ENCODE measurements around the gene PDLIM7. TPM values are rescaled to one million over a fixed set of nuclear protein-coding genes. Genes with fewer than 3 reads are reported as not detected.

The PDLIM7 gene
- total RNA-seq, 1 donor from 2014 or later: 49.9 TPM

GRCh38 chr5:177499842-177500241, 2.4 kb upstream of the PDLIM7 start:
- no peaks in the 10 kb centered on the region for H3K36me3 Mint-ChIP-seq (ENCODE audit: low read depth)
- peaks cover 25% of the 10 kb centered on the region for H3K4me1 Mint-ChIP-seq (ENCODE audit: low read depth)
- no peak overlapping the region for H3K27ac Mint-ChIP-seq
- H3K4me3 Mint-ChIP-seq: peak overlapping the region; percentile 6
- peaks cover 16% of the 10 kb centered on the region for H3K27me3 Mint-ChIP-seq (ENCODE audit: insufficient read depth)
- intact Hi-C loops (cut with micrococcal nuclease): loop anchor here (2.0 to 5.0 kb wide), 2 partner anchors 368 to 385 kb away; partner anchors contain the start of gene NSD1
- no peak for DNase-seq (ENCODE audit: low spot score)
- no peaks in the 10 kb centered on the region for H3K9me3 Mint-ChIP-seq

- intact Hi-C loops (cut with micrococcal nuclease): loop anchor here (5.0 kb wide), 1 partner anchor 366 kb away; the partner anchor contains the start of gene NSD1
- peak overlapping the region; percentile 83 for H3K27ac Mint-ChIP-seq
- peaks cover 16% of the 10 kb centered on the region for H3K27me3 Mint-ChIP-seq (ENCODE audit: insufficient read depth)
- H3K4me3 Mint-ChIP-seq: peak overlapping the region; percentile 78
- no peaks in the 10 kb centered on the region for H3K36me3 Mint-ChIP-seq (ENCODE audit: low read depth)
- H3K4me1 Mint-ChIP-seq (ENCODE audit: low read depth): peaks cover 35% of the 10 kb centered on the region
- H3K9me3 Mint-ChIP-seq: no peaks in the 10 kb centered on the region
- DNase-seq (ENCODE audit: low spot score): no peak
Observed at GRCh38 chr5:177498013-177498787, 796 bp upstream of the PDLIM7 start.

DNA sequence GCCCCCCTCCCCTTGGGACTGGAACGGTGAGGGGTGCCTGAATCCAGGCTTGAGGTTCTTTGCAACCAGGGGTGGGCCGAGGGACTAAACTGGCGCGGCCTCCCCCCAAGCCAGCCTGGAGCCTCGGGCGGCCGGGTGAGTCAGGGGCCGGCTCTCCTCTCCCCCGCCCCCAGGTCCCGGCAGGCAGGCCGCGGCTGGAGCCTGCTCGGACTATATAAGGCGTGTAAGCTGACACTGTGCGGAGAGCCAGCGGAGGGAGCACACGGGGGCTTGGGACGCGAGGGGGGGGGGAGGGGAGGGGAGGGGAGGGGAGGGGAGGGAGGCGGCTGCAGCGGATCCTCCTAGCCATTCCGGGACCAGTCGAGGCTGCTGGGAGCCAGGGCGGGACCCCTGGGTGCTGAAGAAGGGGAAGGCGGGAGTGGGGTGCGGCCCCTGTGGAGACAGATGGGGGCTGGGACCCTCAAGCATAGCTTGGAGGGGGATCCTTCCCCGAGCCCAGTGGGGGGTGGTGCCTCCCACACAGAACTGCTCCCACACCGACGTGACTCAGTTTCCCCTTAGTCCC, 595 bp downstream of the PDLIM7 start:
- Mint-ChIP-seq H3K4me3 (peak overlapping the region; percentile 75), H3K27me3 (ENCODE audit: insufficient read depth) (peaks cover 16% of the 10 kb centered on the region), H3K36me3 (ENCODE audit: low read depth) (peaks cover 6% of the 10 kb centered on the region), H3K27ac (no peak overlapping the region), H3K9me3 (no peaks in the 10 kb centered on the region), H3K4me1 (ENCODE audit: low read depth) (peaks cover 43% of the 10 kb centered on the region)
- DNase-seq (ENCODE audit: low spot score): no peak
- intact Hi-C loops (cut with micrococcal nuclease): loop anchor here (1.0 to 5.0 kb wide), 13 partner anchors 18 to 960 kb away; partner anchors contain the start of genes FAM193B, FGFR4, GRK6 and NSD1

- Mint-ChIP-seq H3K27ac (peak overlapping the region; percentile 67), H3K4me1 (ENCODE audit: low read depth) (peaks cover 43% of the 10 kb centered on the region), H3K27me3 (ENCODE audit: insufficient read depth) (peaks cover 16% of the 10 kb centered on the region), H3K9me3 (no peaks in the 10 kb centered on the region), H3K4me3 (peak overlapping the region; percentile 75), H3K36me3 (ENCODE audit: low read depth) (peaks cover 8% of the 10 kb centered on the region)
- intact Hi-C loops (cut with micrococcal nuclease): loop anchor here (2.0 to 5.0 kb wide), 3 partner anchors 17 to 409 kb away; partner anchors contain the start of genes FGFR4 and NSD1
- DNase-seq (ENCODE audit: low spot score): no peak
Observed at GRCh38 chr5:177496070-177496726, 1.2 kb downstream of the PDLIM7 start.

DNA sequence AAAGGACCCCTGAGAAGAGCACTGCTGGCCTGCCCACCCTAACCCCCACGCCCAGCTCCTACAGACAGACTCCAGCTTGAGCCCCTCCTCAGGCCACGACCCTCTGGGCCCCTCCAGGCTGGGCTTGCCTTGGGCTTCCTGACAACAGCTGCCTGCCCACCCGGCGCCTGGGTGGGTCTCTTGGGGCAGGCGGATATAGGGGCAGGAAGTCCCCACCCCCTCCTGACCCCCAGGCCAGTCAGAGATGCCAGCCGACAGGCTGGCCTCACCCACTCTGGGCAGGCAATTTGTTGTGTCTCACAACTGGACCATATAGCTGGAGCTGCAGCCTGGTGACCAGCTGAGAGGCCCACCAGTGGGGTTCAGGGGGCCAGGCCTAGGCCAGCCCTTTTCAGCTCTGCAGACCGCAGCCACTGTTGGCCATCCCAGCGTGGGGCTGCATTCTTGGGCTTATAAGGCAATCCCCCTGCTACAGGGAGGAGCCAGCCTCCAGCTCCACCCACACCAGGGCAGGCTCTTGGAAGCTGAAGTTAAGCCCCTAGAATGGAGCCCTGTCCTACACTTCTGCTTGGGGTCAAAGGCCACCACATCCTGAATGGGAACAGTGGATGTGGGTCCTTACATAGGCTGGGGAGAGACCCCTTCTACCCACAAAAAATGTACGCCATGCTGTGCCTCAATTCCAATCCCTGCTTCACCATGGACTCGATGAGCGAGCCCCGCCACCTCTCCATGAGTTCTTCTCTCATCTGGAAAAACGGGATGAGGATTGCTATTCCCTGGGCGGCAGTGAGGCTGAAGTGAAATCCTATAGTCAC, 2.0 kb downstream of the PDLIM7 start:
- Mint-ChIP-seq H3K4me3 (peak overlapping the region; percentile 75), H3K36me3 (ENCODE audit: low read depth) (peaks cover 13% of the 10 kb centered on the region), H3K27ac (no peak overlapping the region), H3K4me1 (ENCODE audit: low read depth) (peaks cover 39% of the 10 kb centered on the region), H3K27me3 (ENCODE audit: insufficient read depth) (peaks cover 13% of the 10 kb centered on the region), H3K9me3 (no peaks in the 10 kb centered on the region)
- intact Hi-C loops (cut with micrococcal nuclease): loop anchor here (2.0 to 5.0 kb wide), 3 partner anchors 17 to 409 kb away; partner anchors contain the start of genes FGFR4 and NSD1
- no peak for DNase-seq (ENCODE audit: low spot score)

- H3K27me3 Mint-ChIP-seq (ENCODE audit: insufficient read depth): peaks cover 8% of the 10 kb centered on the region
- H3K9me3 Mint-ChIP-seq: no peaks in the 10 kb centered on the region
- peaks cover 18% of the 10 kb centered on the region for H3K36me3 Mint-ChIP-seq (ENCODE audit: low read depth)
- peak overlapping the region; percentile 79 for H3K27ac Mint-ChIP-seq
- no peak for DNase-seq (ENCODE audit: low spot score)
- peaks cover 39% of the 10 kb centered on the region for H3K4me1 Mint-ChIP-seq (ENCODE audit: low read depth)
- H3K4me3 Mint-ChIP-seq: peak overlapping the region; percentile 47
- intact Hi-C loops (cut with micrococcal nuclease): loop anchor here (5.0 kb wide), 1 partner anchor 362 kb away; the partner anchor contains the start of gene NSD1
Observed at GRCh38 chr5:177494346-177495195, 2.8 kb downstream of the PDLIM7 start.

DNA sequence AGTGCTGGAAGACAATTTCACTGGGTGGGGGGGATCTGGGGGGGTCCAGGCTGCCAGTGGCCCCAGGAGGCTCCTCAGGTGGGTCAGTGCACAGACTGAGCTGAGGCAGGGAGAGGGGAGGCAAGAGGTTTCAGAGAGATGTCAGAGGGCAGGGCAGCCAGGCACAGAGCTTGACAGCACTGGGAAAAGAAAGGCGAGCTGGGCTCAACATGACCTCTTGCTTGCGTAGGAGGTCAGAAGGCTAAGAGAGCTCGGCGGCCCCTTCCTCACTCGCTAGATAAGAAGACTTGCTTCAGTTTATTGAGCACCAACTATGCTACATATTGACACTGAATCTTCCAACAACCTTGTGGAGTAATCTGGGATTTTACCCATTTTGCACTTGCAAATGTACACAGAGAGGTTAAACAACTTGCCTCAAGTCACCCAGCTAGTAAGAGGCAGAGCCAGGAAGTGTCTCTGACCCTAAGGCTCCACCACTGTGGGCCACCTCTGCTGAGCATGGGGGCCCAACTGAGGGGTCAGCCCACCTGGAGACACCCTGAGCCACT, 3.5 kb downstream of the PDLIM7 start:
- Mint-ChIP-seq H3K27ac (peak overlapping the region; percentile 79), H3K9me3 (no peaks in the 10 kb centered on the region), H3K4me1 (ENCODE audit: low read depth) (peaks cover 38% of the 10 kb centered on the region), H3K4me3 (no peak overlapping the region), H3K36me3 (ENCODE audit: low read depth) (peaks cover 18% of the 10 kb centered on the region), H3K27me3 (ENCODE audit: insufficient read depth) (peaks cover 6% of the 10 kb centered on the region)
- intact Hi-C loops (cut with micrococcal nuclease): no loop called here
- no peak for DNase-seq (ENCODE audit: low spot score)

DNA sequence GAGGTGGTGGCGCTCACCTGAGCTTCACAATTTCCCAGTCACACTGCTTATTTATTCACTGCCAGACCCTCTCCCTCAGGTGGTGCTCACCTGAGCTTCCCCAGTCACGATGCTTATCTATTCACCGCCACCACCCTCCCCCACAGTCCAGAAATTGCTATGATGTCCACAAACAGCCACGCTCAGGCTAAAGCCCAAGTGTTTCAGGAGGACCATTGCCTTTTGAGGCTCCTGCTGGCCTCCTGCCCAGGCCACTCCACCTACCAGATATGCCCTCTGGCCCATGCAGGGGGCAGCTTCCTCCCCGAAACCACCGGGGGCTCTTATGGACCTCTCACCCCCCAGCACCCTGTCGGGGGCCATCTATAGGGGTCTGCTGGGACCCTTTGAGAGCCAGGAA, 4.6 kb downstream of the PDLIM7 start:
- peaks cover 27% of the 10 kb centered on the region for H3K4me1 Mint-ChIP-seq (ENCODE audit: low read depth)
- intact Hi-C loops (cut with micrococcal nuclease): no loop called here
- H3K27ac Mint-ChIP-seq: no peak overlapping the region
- DNase-seq (ENCODE audit: low spot score): no peak
- no peaks in the 10 kb centered on the region for H3K27me3 Mint-ChIP-seq (ENCODE audit: insufficient read depth)
- H3K4me3 Mint-ChIP-seq: no peak overlapping the region
- peaks cover 21% of the 10 kb centered on the region for H3K36me3 Mint-ChIP-seq (ENCODE audit: low read depth)
- H3K9me3 Mint-ChIP-seq: no peaks in the 10 kb centered on the region

- H3K9me3 Mint-ChIP-seq: no peaks in the 10 kb centered on the region
- H3K4me1 Mint-ChIP-seq (ENCODE audit: low read depth): peaks cover 26% of the 10 kb centered on the region
- H3K27ac Mint-ChIP-seq: no peak overlapping the region
- DNase-seq (ENCODE audit: low spot score): no peak
- H3K4me3 Mint-ChIP-seq: no peak overlapping the region
- H3K36me3 Mint-ChIP-seq (ENCODE audit: low read depth): peaks cover 22% of the 10 kb centered on the region
- H3K27me3 Mint-ChIP-seq (ENCODE audit: insufficient read depth): no peaks in the 10 kb centered on the region
- intact Hi-C loops (cut with micrococcal nuclease): no loop called here
Observed at GRCh38 chr5:177491983-177492746, 5.2 kb downstream of the PDLIM7 start.

GRCh38 chr5:177491429-177491945, 5.9 kb downstream of the PDLIM7 start:
- Mint-ChIP-seq H3K4me1 (ENCODE audit: low read depth) (peaks cover 26% of the 10 kb centered on the region), H3K27ac (no peak overlapping the region), H3K9me3 (no peaks in the 10 kb centered on the region), H3K27me3 (ENCODE audit: insufficient read depth) (no peaks in the 10 kb centered on the region), H3K4me3 (no peak overlapping the region), H3K36me3 (ENCODE audit: low read depth) (peaks cover 23% of the 10 kb centered on the region)
- intact Hi-C loops (cut with micrococcal nuclease): no loop called here
- no peak for DNase-seq (ENCODE audit: low spot score)

- peaks cover 23% of the 10 kb centered on the region for H3K4me1 Mint-ChIP-seq (ENCODE audit: low read depth)
- intact Hi-C loops (cut with micrococcal nuclease): no loop called here
Observed at GRCh38 chr5:177490992-177491391, 6.4 kb downstream of the PDLIM7 start.

More at GRCh38 chr5:177490992-177491391, 6.4 kb downstream of the PDLIM7 start:
- no peaks in the 10 kb centered on the region for H3K9me3 Mint-ChIP-seq
- no peak overlapping the region for H3K27ac Mint-ChIP-seq
- no peak for DNase-seq (ENCODE audit: low spot score)
- H3K4me3 Mint-ChIP-seq: no peak overlapping the region
- H3K36me3 Mint-ChIP-seq (ENCODE audit: low read depth): peaks cover 23% of the 10 kb centered on the region
- no peaks in the 10 kb centered on the region for H3K27me3 Mint-ChIP-seq (ENCODE audit: insufficient read depth)

Data from activated T-helper 1 cell treated with anti-CD3 and anti-CD28 coated beads, Interleukin-12 subunit alpha, Interleukin-12 subunit beta, Interleukin-2, Interleukin-4 antibody, amounts not matched to agents 30 ng/mL and 10 ng/mL and 1 ng/mL, durations not matched to agents 14 hours and 24 hours and 36 hours (primary cell).